MM.1S (cell line): ENCODE results near the gene GDI1.
A peak's percentile ranks its signal among the peaks of the same experiment; 100 is the strongest.

Experiments used
- DNase-seq: peaks from one replicate; pipeline ENCODE4 v3.0.0-alpha.2; 2015
- H2AFZ ChIP-seq: fragments of 300-600 bp; sonication (generic); 2 replicates; pipeline ENCODE4 v1.6.0; 2016; ENCODE audit warnings: antibody characterized with exemption, low read length
- H3F3A ChIP-seq: fragments of 300-600 bp; sonication (generic); 2 replicates; pipeline ENCODE4 v1.6.1; 2016; ENCODE audit warnings: mild to moderate bottlenecking, antibody characterized with exemption, low read length, moderate library complexity, mixed read lengths; ENCODE audit not compliant: insufficient read depth
- H3K27ac ChIP-seq: fragments of 300-600 bp; sonication (generic); 2 replicates; pipeline ENCODE4 v1.5.1; 2016; ENCODE audit warnings: mild to moderate bottlenecking, low read length
- H3K27me3 ChIP-seq: fragments of 300-600 bp; sonication (generic); replicated peaks from 2 replicates; pipeline ENCODE4 v1.6.0; 2016; ENCODE audit warnings: low read length; ENCODE audit not compliant: insufficient read depth
- H3K36me3 ChIP-seq: fragments of 300-600 bp; sonication (generic); replicated peaks from 2 replicates; pipeline ENCODE4 v1.6.1; 2016; ENCODE audit warnings: mild to moderate bottlenecking, low read length, mixed read lengths; ENCODE audit not compliant: insufficient read depth
- H3K4me1 ChIP-seq: fragments of 300-600 bp; sonication (generic); 2 replicates; pipeline ENCODE4 v1.6.1; 2016; ENCODE audit warnings: low read length, mixed read lengths
- H3K4me2 ChIP-seq: fragments of 300-600 bp; sonication (generic); 2 replicates; pipeline ENCODE4 v1.6.0; 2016; ENCODE audit warnings: low read depth, low read length
- H3K4me3 ChIP-seq: fragments of 300-600 bp; sonication (generic); 2 replicates; pipeline ENCODE4 v1.5.1; 2016; ENCODE audit warnings: low read length, mixed read lengths
- H3K79me2 ChIP-seq: fragments of 300-600 bp; sonication (generic); 2 replicates; pipeline ENCODE4 v1.6.1; 2016; ENCODE audit warnings: mixed run types, low read length, mixed read lengths
- H3K9ac ChIP-seq: fragments of 300-600 bp; sonication (generic); 2 replicates; pipeline ENCODE4 v1.6.1; 2016; ENCODE audit warnings: low read length, mixed read lengths
- H3K9me2 ChIP-seq: fragments of 300-600 bp; sonication (generic); replicated peaks from 2 replicates; pipeline ENCODE4 v1.6.1; 2016; ENCODE audit warnings: mild to moderate bottlenecking, low read length, mixed read lengths; ENCODE audit not compliant: insufficient read depth
- H3K9me3 ChIP-seq: fragments of 300-600 bp; sonication (generic); replicated peaks from 2 replicates; pipeline ENCODE4 v1.6.1; 2016; ENCODE audit warnings: mild to moderate bottlenecking, low read length, mixed read lengths; ENCODE audit not compliant: insufficient read depth
- H4K20me1 ChIP-seq: fragments of 300-600 bp; sonication (generic); 2 replicates; pipeline ENCODE4 v1.6.1; 2016; ENCODE audit warnings: mild to moderate bottlenecking, low read length, moderate library complexity, mixed read lengths; ENCODE audit not compliant: insufficient read depth
- CTCF ChIP-seq: fragments of 300-600 bp; sonication (generic); IDR thresholded peaks from 2 replicates; pipeline ENCODE4 v1.5.1; 2016; ENCODE audit warnings: antibody characterized with exemption, low read length, mixed read lengths
- EZH2 ChIP-seq: fragments of 300-600 bp; sonication (generic); optimal IDR thresholded peaks from 2 replicates; pipeline ENCODE3; 2017; ENCODE audit warnings: low read depth, mild to moderate bottlenecking, antibody characterized with exemption, low read length, mixed read lengths
- EZH2phosphoT487 ChIP-seq: fragments of 300-600 bp; sonication (generic); IDR thresholded peaks from 2 replicates; pipeline ENCODE4 v1.6.1; 2018; ENCODE audit warnings: antibody characterized with exemption, low read length

GDI1 gene

GRCh38 chrX:154481195-154481594, 44.2 kb downstream of the GDI1 start:
- H3K9ac ChIP-seq: no peak overlapping the region
- no peaks in the 10 kb centered on the region for H3K9me3 ChIP-seq
- H3K4me1 ChIP-seq: 0 out of 2 replicates have a peak, but pooled peaks cover 4% of the 10 kb centered on the region
- DNase-seq: no peak
- H2AFZ ChIP-seq: no peak overlapping the region
- no peaks in the 10 kb centered on the region for H3K9me2 ChIP-seq
- no peaks in the 10 kb centered on the region; the same call in 1 of the 2 replicates for H3K36me3 ChIP-seq
- no peak for TF ChIP-seq EZH2phosphoT487
- TF ChIP-seq CTCF: no peak
- no peak for TF ChIP-seq EZH2
- H3K4me2 ChIP-seq: no peak overlapping the region
- H3K79me2 ChIP-seq: peaks cover 18% of the 10 kb centered on the region
- no peaks in the 10 kb centered on the region for H3F3A ChIP-seq
- no peaks in the 10 kb centered on the region for H4K20me1 ChIP-seq
- H3K4me3 ChIP-seq: no peak overlapping the region
- H3K27ac ChIP-seq: no peak overlapping the region
- no peaks in the 10 kb centered on the region for H3K27me3 ChIP-seq

GRCh38 chrX:154481911-154482601, 45.1 kb downstream of the GDI1 start:
- 0 out of 2 replicates have a peak overlapping the region, but pooled peaks have one; percentile 42 for H2AFZ ChIP-seq
- TF ChIP-seq CTCF (no peak), EZH2 (no peak), EZH2phosphoT487 (no peak)
- H3K27me3 ChIP-seq: no peaks in the 10 kb centered on the region
- 0 out of 2 replicates have a peak, but pooled peaks cover 4% of the 10 kb centered on the region for H3K4me1 ChIP-seq
- H3K36me3 ChIP-seq: no peaks in the 10 kb centered on the region; the same call in 1 of the 2 replicates
- DNase-seq: no peak
- no peak overlapping the region for H3K27ac ChIP-seq
- no peak overlapping the region for H3K9ac ChIP-seq
- no peaks in the 10 kb centered on the region for H4K20me1 ChIP-seq
- H3K4me3 ChIP-seq: no peak overlapping the region
- no peaks in the 10 kb centered on the region for H3F3A ChIP-seq
- H3K9me2 ChIP-seq: no peaks in the 10 kb centered on the region
- H3K4me2 ChIP-seq: no peak overlapping the region
- H3K9me3 ChIP-seq: no peaks in the 10 kb centered on the region
- peaks cover 18% of the 10 kb centered on the region for H3K79me2 ChIP-seq

GRCh38 chrX:154482786-154483185, 45.8 kb downstream of the GDI1 start:
- H3K36me3 ChIP-seq: no peaks in the 10 kb centered on the region; the same call in 1 of the 2 replicates
- DNase-seq: no peak
- H3K9ac ChIP-seq: no peak overlapping the region
- TF ChIP-seq EZH2phosphoT487 (no peak), EZH2 (no peak), CTCF (no peak)
- no peak overlapping the region for H3K4me2 ChIP-seq
- no peaks in the 10 kb centered on the region for H3F3A ChIP-seq
- H3K4me1 ChIP-seq: 0 out of 2 replicates have a peak, but pooled peaks cover 4% of the 10 kb centered on the region
- no peak overlapping the region for H2AFZ ChIP-seq
- no peak overlapping the region for H3K4me3 ChIP-seq
- H3K9me3 ChIP-seq: no peaks in the 10 kb centered on the region
- no peaks in the 10 kb centered on the region for H4K20me1 ChIP-seq
- no peaks in the 10 kb centered on the region for H3K9me2 ChIP-seq
- peaks cover 18% of the 10 kb centered on the region for H3K79me2 ChIP-seq
- H3K27ac ChIP-seq: no peak overlapping the region
- no peaks in the 10 kb centered on the region for H3K27me3 ChIP-seq
